ENCODE data around the gene KDM4B. TPM values are rescaled to one million over a fixed set of nuclear protein-coding genes. Genes with fewer than 3 reads are reported as not detected.

The KDM4B gene
- total and polyA plus RNA-seq, 9 donors: 5.2 to 62.9 (median 46.4) TPM

DNA sequence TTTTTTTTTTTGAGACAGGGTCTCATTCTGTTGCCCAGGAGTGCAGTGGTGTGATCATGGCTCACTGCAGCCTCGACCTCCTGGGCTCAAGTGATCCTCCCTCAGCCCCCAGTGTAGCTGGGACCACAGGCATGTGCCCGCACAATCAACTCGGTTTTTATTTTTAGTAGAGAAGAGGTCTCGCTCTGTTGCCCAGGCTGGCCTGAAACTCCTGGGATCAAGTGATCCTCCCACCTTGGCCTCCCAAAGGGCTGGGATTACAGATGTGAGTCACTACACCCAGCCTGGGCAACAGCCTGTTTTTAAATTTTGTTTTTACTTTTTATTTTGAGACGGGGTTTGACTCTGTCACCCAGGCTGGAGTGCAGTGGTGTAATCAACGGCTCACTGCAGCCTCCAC is 2.3 kb upstream of the KDM4B start:
- intact Hi-C loops (cut with DNase I): loop anchor here in 2 of 4 donors (2.0 to 5.0 kb wide), 2 partner anchors 39 to 56 kb away; no protein-coding TSS in a partner anchor
- Histone ChIP-seq H3K27ac (no peak overlapping the region), H3K4me1 (ENCODE audit: insufficient read depth) (peaks cover 5% of the 10 kb centered on the region), H3K36me3 (no peaks in the 10 kb centered on the region), H3K4me3 (no peak overlapping the region), H3K27me3 (no peaks in the 10 kb centered on the region), H3K9me3 (no peaks in the 10 kb centered on the region)
- WGBS, 3 donors: 72 to 78% (median 76%) methylated on average over 6 of the region's 6 CpGs
- no peak for TF ChIP-seq EP300 (IDR thresholded peaks at IDR 0.05)
- TF ChIP-seq, protein P1, sequence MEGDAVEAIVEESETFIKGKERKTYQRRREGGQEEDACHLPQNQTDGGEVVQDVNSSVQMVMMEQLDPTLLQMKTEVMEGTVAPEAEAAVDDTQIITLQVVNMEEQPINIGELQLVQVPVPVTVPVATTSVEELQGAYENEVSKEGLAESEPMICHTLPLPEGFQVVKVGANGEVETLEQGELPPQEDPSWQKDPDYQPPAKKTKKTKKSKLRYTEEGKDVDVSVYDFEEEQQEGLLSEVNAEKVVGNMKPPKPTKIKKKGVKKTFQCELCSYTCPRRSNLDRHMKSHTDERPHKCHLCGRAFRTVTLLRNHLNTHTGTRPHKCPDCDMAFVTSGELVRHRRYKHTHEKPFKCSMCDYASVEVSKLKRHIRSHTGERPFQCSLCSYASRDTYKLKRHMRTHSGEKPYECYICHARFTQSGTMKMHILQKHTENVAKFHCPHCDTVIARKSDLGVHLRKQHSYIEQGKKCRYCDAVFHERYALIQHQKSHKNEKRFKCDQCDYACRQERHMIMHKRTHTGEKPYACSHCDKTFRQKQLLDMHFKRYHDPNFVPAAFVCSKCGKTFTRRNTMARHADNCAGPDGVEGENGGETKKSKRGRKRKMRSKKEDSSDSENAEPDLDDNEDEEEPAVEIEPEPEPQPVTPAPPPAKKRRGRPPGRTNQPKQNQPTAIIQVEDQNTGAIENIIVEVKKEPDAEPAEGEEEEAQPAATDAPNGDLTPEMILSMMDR (IDR thresholded peaks at IDR 0.05): no peak
- no peak for TF ChIP-seq POLR2A (IDR thresholded peaks at IDR 0.05)
- DNase-seq: no peak

DNA sequence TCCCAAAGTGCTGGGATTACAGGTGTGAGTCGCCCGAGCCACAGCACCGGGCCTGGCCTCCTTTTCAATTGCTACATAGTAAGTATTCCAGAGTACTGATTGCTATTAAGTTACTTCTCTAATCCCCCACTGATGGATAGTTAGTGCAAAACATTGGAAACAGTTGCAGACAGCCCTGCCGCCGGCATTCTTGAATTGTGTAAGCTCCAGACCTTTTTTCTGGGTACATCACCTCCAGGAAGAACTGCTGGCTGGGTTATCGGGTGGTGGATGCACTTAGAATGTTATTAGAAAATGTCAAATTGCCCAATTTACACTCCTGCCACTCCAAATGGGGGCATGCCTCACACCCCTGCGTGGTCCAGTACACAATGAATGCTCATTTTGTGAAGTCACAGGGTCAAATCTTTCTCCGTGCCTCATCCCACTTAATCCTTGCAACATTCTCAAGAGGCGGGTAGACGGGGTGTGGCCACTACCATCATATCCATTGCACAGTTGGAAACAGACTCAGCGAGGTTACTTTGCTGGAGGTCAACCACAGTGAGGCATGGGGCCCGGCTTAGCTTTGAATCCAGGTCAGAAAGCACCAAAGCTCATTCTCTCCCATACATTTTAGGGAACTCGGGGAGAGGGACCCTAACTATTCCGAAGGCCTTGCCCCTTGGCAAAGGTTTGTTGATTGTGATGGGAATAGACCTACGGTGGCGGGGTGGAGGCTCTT is 1.0 kb upstream of the KDM4B start:
- TF ChIP-seq, protein P1 (IDR thresholded peaks at IDR 0.05): no peak
- TF ChIP-seq EP300 (IDR thresholded peaks at IDR 0.05): no peak
- no peak for TF ChIP-seq POLR2A (IDR thresholded peaks at IDR 0.05)
- peak overlapping the region in 1 of 2 donors; percentile 33 for H3K27ac ChIP-seq
- H3K4me3 ChIP-seq: peak overlapping the region; percentile 19
- no peak for DNase-seq
- H3K27me3 ChIP-seq: no peaks in the 10 kb centered on the region
- H3K9me3 ChIP-seq: no peaks in the 10 kb centered on the region
- intact Hi-C loops (cut with DNase I): loop anchor here in 2 of 4 donors (2.0 to 5.0 kb wide), 2 partner anchors 41 to 55 kb away; no protein-coding TSS in a partner anchor
- 67 to 73% (median 68%) methylated on average over 16 of the region's 16 CpGs for WGBS, 3 donors
- H3K4me1 ChIP-seq (ENCODE audit: insufficient read depth): peaks cover 9% of the 10 kb centered on the region
- no peaks in the 10 kb centered on the region for H3K36me3 ChIP-seq

DNA sequence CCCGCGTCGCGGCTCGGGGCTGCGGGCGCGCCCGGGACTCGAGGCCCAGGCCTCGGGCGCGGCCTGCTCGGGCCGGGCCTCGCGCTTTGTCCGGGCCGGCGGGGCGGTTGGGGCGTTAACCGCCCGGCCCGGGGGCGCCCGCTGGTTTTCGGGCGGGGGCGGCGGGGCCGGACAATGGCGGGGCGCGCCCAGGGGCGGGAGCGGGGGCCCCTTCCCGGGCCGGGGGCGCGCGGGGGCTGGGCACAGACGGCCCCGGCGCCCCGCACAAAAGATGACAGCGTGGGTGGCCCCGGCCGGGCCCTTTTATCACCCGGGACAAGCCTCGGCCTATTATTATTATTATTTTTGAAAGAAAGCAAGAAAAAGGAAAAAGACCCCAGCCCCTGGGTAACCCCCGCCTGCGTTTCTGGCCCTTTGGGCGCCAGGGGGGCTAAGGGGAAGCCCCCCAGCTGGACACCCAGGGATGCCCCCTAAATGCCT is 419 bp downstream of the KDM4B start:
- no peaks in the 10 kb centered on the region for H3K36me3 ChIP-seq
- intact Hi-C loops (cut with DNase I): loop anchor here in 1 of 4 donors (5.0 kb wide), 1 partner anchor 42 kb away; no protein-coding TSS in a partner anchor
- TF ChIP-seq POLR2A (IDR thresholded peaks at IDR 0.05) (no peak), EP300 (IDR thresholded peaks at IDR 0.05) (no peak)
- TF ChIP-seq, protein P1 (IDR thresholded peaks at IDR 0.05): no peak
- WGBS, 3 donors: 0 to 4% (median 1%) methylated on average over 31 to 54 of the region's 54 CpGs
- peak in 3 of 5 donors; percentile 25 to 54 (median 51) for DNase-seq
- H3K27ac ChIP-seq: peak overlapping the region in 1 of 2 donors; percentile 51
- H3K4me3 ChIP-seq: peak overlapping the region; percentile 71
- no peaks in the 10 kb centered on the region for H3K27me3 ChIP-seq
- peaks cover 9% of the 10 kb centered on the region for H3K4me1 ChIP-seq (ENCODE audit: insufficient read depth)
- H3K9me3 ChIP-seq: no peaks in the 10 kb centered on the region

DNA sequence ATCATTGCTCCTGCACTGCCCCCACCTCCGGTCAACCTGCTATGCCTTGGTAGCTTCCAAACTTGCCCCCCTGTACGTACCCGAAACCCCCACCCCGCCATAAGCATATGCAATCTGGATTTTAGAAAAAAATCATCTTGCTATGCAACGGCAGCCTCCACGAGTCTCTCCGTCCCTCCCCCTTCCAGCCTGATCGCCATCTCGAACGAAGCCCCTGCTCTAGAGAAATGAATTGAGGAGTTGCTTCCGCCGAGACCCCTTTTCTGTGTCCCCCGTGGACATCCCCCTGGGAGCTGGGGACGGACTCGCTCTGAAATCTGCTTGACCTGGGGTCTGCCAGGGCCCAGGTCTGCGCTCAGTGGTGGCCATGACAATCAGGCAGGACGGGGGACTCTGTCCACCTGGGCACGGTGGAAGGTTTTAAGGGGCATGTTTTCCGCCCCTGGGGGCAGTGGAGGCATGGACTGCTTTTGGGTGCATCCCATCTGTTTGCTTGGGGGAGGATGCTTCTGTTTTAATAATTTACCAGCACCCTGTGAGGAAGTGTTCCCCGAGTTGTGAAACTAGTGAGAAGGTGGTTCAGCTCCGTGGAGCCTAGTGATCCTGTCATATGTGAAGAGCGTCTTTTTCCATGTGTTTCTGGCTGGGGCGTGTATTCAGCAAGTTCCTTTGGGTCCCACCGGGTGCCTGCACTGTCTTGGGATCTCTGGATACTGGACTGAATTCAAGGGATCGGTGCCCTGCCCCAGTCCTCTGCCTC is 1.0 kb downstream of the KDM4B start:
- Histone ChIP-seq H3K9me3 (no peaks in the 10 kb centered on the region), H3K4me3 (peak overlapping the region; percentile 71), H3K27ac (peak overlapping the region in 1 of 2 donors; percentile 61), H3K4me1 (ENCODE audit: insufficient read depth) (peaks cover 12% of the 10 kb centered on the region), H3K27me3 (no peaks in the 10 kb centered on the region), H3K36me3 (no peaks in the 10 kb centered on the region)
- WGBS, 3 donors: 2% methylated on average over 25 of the region's 25 CpGs
- DNase-seq: peak in 3 of 5 donors; percentile 34 to 50 (median 47)
- intact Hi-C loops (cut with DNase I): loop anchor here in 1 of 4 donors (5.0 kb wide), 1 partner anchor 43 kb away; no protein-coding TSS in a partner anchor
- TF ChIP-seq EP300 (IDR thresholded peaks at IDR 0.05): no peak
- TF ChIP-seq, protein P1 (IDR thresholded peaks at IDR 0.05): no peak
- TF ChIP-seq POLR2A (IDR thresholded peaks at IDR 0.05): no peak
